OCI-LY1 (cell line): ENCODE measurements around the gene AMDHD1.

Source experiments
- H2AFZ ChIP-seq: fragments of 200-600 bp; sonication (generic), shearing (Covaris generic); 2 replicates; pipeline ENCODE4 v1.6.0; 2014; ENCODE audit warnings: antibody characterized with exemption, mild to moderate bottlenecking, low read length
- H3F3A ChIP-seq: fragments of 200-600 bp; sonication (generic), shearing (Covaris generic); 2 replicates; pipeline ENCODE4 v1.6.0; 2014; ENCODE audit warnings: mild to moderate bottlenecking, antibody characterized with exemption, low read length, moderate library complexity; ENCODE audit not compliant: insufficient read depth
- H3K27ac ChIP-seq: fragments of 200-600 bp; sonication (generic); 2 replicates; pipeline ENCODE4 v1.5.1; 2014; ENCODE audit warnings: low read length, mixed run types, mild to moderate bottlenecking, low read depth; ENCODE audit not compliant: poor library complexity, severe bottlenecking
- H3K27me3 ChIP-seq: fragments of 200-600 bp; sonication (generic); 2 replicates; pipeline ENCODE4 v1.6.0; 2014; ENCODE audit warnings: antibody characterized with exemption, mild to moderate bottlenecking, low read length, moderate library complexity; ENCODE audit not compliant: insufficient read depth
- H3K36me3 ChIP-seq: fragments of 200-600 bp; sonication (generic); 2 replicates; pipeline ENCODE4 v1.6.1; 2014; ENCODE audit warnings: mild to moderate bottlenecking, antibody characterized with exemption, low read length, moderate library complexity, mixed read lengths; ENCODE audit not compliant: insufficient read depth
- H3K4me1 ChIP-seq: fragments of 200-600 bp; sonication (generic); 2 replicates; pipeline ENCODE4 v1.5.1; 2014; ENCODE audit warnings: mild to moderate bottlenecking, low read length, moderate library complexity; ENCODE audit not compliant: insufficient read depth, severe bottlenecking
- H3K4me2 ChIP-seq: fragments of 200-600 bp; sonication (generic), shearing (Covaris generic); 2 replicates; pipeline ENCODE4 v1.6.1; 2014; ENCODE audit warnings: low read length
- H3K4me3 ChIP-seq: fragments of 200-600 bp; sonication (generic); 2 replicates; pipeline ENCODE4 v1.5.1; 2014; ENCODE audit warnings: low read length, low read depth, mild to moderate bottlenecking, mixed read lengths; ENCODE audit not compliant: poor library complexity, severe bottlenecking
- H3K79me2 ChIP-seq: fragments of 200-600 bp; shearing (Covaris generic); 2 replicates; pipeline ENCODE4 v1.6.1; 2016; ENCODE audit warnings: mixed run types, low read length, mixed read lengths; ENCODE audit not compliant: insufficient read depth
- H3K9ac ChIP-seq: fragments of 200-600 bp; sonication (generic), shearing (Covaris generic); 2 replicates; pipeline ENCODE4 v1.6.1; 2014; ENCODE audit warnings: mild to moderate bottlenecking, low read length, mixed read lengths
- H3K9me2 ChIP-seq: fragments of 200-600 bp; sonication (generic), shearing (Covaris generic); 2 replicates; pipeline ENCODE4 v1.6.1; 2014; ENCODE audit warnings: low read depth, mild to moderate bottlenecking, low read length, mixed read lengths
- H3K9me3 ChIP-seq: fragments of 200-600 bp; shearing (Covaris generic); 2 replicates; pipeline ENCODE4 v1.6.1; 2014; ENCODE audit warnings: low read length, mixed read lengths
- H4K20me1 ChIP-seq: fragments of 200-600 bp; sonication (generic), shearing (Covaris generic); 2 replicates; pipeline ENCODE4 v1.6.0; 2016; ENCODE audit warnings: mild to moderate bottlenecking, low read length; ENCODE audit not compliant: insufficient read depth
- CTCF ChIP-seq: fragments of 200-600 bp; sonication (generic), shearing (Covaris generic); IDR thresholded peaks from 2 replicates; pipeline ENCODE4 v1.5.1; 2017; ENCODE audit warnings: mild to moderate bottlenecking, antibody characterized with exemption, low read length, moderate library complexity, mixed read lengths
- EZH2 ChIP-seq: fragments of 200-600 bp; sonication (generic), shearing (Covaris generic); IDR thresholded peaks from 2 replicates; pipeline ENCODE4 v1.8.0; 2017; ENCODE audit warnings: borderline replicate concordance, mixed run types, mild to moderate bottlenecking, antibody characterized with exemption, low read length, moderate library complexity, mixed read lengths

Gene AMDHD1

DNA sequence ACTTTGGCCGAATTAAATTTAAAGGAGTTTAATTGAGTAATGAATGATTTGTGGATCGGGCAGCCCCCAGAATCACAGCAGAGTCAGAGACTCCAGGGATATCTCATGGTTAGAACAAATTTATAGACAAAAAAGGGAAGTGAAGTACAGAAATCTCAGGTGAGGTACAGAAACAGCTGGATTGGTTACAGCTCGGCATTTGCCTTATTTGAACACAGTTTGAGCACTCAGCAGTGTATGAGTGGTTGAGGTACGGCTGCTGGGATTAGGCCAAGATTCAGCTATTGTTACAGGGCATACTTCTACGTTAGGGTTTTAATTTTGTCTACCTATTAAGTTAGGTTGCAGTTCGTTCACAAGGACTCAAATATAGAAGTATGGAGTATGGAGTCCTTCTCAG lies 24.0 kb upstream of the AMDHD1 start:
- Histone ChIP-seq H3K4me3 (no peak overlapping the region), H3K9ac (no peak overlapping the region), H3K4me2 (no peak overlapping the region), H3K9me2 (no peaks in the 10 kb centered on the region), H3K27ac (no peak overlapping the region), H2AFZ (no peak overlapping the region), H3K36me3 (no peaks in the 10 kb centered on the region), H3F3A (no peaks in the 10 kb centered on the region), H3K27me3 (no peaks in the 10 kb centered on the region), H3K79me2 (no peaks in the 10 kb centered on the region), H3K9me3 (no peaks in the 10 kb centered on the region), H4K20me1 (no peaks in the 10 kb centered on the region), H3K4me1 (no peaks in the 10 kb centered on the region)
- TF ChIP-seq CTCF (no peak), EZH2 (no peak)

GRCh38 chr12:95922231-95922630 lies 20.9 kb upstream of the AMDHD1 start:
- Histone ChIP-seq H3K9me3 (no peaks in the 10 kb centered on the region), H3K4me2 (no peak overlapping the region), H4K20me1 (no peaks in the 10 kb centered on the region), H3K27ac (no peak overlapping the region), H3K9me2 (no peaks in the 10 kb centered on the region), H2AFZ (no peak overlapping the region), H3K4me3 (no peak overlapping the region), H3F3A (no peaks in the 10 kb centered on the region), H3K79me2 (no peaks in the 10 kb centered on the region), H3K27me3 (no peaks in the 10 kb centered on the region), H3K36me3 (no peaks in the 10 kb centered on the region), H3K9ac (no peak overlapping the region), H3K4me1 (no peaks in the 10 kb centered on the region)
- no peak for TF ChIP-seq CTCF
- no peak for TF ChIP-seq EZH2

- no peaks in the 10 kb centered on the region for H3K9me3 ChIP-seq
- no peak overlapping the region for H3K4me3 ChIP-seq
- peaks cover 10% of the 10 kb centered on the region; the same call in 1 of the 2 replicates for H3F3A ChIP-seq
- H3K4me1 ChIP-seq, result peaks cover 11% of the 10 kb centered on the region
- no peaks in the 10 kb centered on the region for H3K9me2 ChIP-seq
- H3K36me3 ChIP-seq, result no peaks in the 10 kb centered on the region
- no peak overlapping the region for H3K4me2 ChIP-seq
- H4K20me1 ChIP-seq, result no peaks in the 10 kb centered on the region
- no peak overlapping the region for H3K27ac ChIP-seq
- TF ChIP-seq CTCF (no peak), EZH2 (no peak)
- H3K9ac ChIP-seq, result no peak overlapping the region
- H2AFZ ChIP-seq, result no peak overlapping the region
- H3K27me3 ChIP-seq, result no peaks in the 10 kb centered on the region
- H3K79me2 ChIP-seq, result no peaks in the 10 kb centered on the region
Observed at GRCh38 chr12:95940514-95940913, 2.6 kb upstream of the AMDHD1 start.
